A549 (cell line): ENCODE results near the gene TRAPPC10.

Experiments used
- POLR2A ChIP-seq: IDR thresholded peaks from 2 replicates; pipeline ENCODE4 v1.6.1; 2012; ENCODE audit warnings: mild to moderate bottlenecking, low read length
- RFX5 ChIP-seq: fragments of 450-650 bp; IDR thresholded peaks from 2 replicates; pipeline ENCODE4 v1.7.1; 2014; ENCODE audit warnings: antibody characterized with exemption, mild to moderate bottlenecking, moderate library complexity
- TFCP2L1 ChIP-seq: fragments of 250-450 bp; sonication (Bioruptor Pico); IDR thresholded peaks from 2 replicates; pipeline ENCODE4 v1.5.0; 2021; ENCODE audit warnings: mild to moderate bottlenecking
- TF ChIP-seq, protein P1 (sequence below): fragments of >200 bp; sonication (Bioruptor Twin); formaldehyde crosslinking; IDR thresholded peaks from 3 replicates; pipeline ENCODE4 v1.5.1; 2016
- TF ChIP-seq, protein P2 (sequence below): fragments of 150-350 bp; IDR thresholded peaks from 2 replicates; pipeline ENCODE4 v1.6.1; 2014; ENCODE audit warnings: low read depth, mild to moderate bottlenecking, low read length
- TF ChIP-seq, protein P3 (sequence below): fragments of 450-650 bp; IDR thresholded peaks from 2 replicates; pipeline ENCODE4 v1.6.1; 2014; ENCODE audit warnings: antibody characterized with exemption

DNA sequence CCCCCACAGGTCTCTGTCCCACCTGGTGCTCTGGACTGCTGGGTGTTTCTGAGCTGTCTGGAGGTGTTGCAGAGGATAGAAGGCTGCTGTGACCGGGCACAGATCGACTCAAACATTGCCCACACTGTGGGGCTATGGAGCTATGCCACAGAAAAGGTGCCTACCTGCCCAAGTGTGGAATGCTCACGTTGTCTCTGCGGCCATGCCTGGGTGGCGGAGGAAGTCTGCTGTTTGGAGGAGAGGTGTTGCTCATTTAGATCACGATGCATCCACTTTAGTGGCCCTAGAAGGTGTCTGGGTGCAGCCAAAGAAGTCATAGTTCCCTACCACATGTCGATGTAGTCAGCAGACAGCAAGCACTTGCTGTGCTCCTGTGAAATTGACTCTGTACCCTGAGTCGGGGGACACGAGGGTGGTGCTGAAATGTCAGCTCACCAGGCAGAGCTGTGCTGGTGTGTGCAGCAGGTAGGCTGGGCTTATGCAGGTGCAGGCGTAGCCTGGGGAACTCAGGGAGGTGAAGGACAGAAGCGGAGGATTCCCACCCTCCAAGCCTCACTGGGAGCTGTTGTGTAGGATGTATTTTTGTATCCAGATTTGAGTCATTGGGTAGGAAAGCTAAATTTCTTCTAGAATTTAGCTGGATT, 62.3 kb downstream of the TRAPPC10 start:
- TF ChIP-seq, protein P1, sequence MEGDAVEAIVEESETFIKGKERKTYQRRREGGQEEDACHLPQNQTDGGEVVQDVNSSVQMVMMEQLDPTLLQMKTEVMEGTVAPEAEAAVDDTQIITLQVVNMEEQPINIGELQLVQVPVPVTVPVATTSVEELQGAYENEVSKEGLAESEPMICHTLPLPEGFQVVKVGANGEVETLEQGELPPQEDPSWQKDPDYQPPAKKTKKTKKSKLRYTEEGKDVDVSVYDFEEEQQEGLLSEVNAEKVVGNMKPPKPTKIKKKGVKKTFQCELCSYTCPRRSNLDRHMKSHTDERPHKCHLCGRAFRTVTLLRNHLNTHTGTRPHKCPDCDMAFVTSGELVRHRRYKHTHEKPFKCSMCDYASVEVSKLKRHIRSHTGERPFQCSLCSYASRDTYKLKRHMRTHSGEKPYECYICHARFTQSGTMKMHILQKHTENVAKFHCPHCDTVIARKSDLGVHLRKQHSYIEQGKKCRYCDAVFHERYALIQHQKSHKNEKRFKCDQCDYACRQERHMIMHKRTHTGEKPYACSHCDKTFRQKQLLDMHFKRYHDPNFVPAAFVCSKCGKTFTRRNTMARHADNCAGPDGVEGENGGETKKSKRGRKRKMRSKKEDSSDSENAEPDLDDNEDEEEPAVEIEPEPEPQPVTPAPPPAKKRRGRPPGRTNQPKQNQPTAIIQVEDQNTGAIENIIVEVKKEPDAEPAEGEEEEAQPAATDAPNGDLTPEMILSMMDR = no peak
- TF ChIP-seq POLR2A (no peak), RFX5 (no peak), TFCP2L1 (no peak)
- TF ChIP-seq, protein P2, sequence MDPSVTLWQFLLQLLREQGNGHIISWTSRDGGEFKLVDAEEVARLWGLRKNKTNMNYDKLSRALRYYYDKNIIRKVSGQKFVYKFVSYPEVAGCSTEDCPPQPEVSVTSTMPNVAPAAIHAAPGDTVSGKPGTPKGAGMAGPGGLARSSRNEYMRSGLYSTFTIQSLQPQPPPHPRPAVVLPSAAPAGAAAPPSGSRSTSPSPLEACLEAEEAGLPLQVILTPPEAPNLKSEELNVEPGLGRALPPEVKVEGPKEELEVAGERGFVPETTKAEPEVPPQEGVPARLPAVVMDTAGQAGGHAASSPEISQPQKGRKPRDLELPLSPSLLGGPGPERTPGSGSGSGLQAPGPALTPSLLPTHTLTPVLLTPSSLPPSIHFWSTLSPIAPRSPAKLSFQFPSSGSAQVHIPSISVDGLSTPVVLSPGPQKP = no peak
- TF ChIP-seq, protein P3, sequence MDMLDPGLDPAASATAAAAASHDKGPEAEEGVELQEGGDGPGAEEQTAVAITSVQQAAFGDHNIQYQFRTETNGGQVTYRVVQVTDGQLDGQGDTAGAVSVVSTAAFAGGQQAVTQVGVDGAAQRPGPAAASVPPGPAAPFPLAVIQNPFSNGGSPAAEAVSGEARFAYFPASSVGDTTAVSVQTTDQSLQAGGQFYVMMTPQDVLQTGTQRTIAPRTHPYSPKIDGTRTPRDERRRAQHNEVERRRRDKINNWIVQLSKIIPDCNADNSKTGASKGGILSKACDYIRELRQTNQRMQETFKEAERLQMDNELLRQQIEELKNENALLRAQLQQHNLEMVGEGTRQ = no peak
